Raji (cell line): Measurements from ENCODE around the gene SRRT.

ENCODE experiments used
- POLR2A ChIP-seq: IDR thresholded peaks from 2 replicates; pipeline ENCODE4 v1.6.1; 2011; ENCODE audit warnings: low read depth, low read length, control low read depth; ENCODE audit not compliant: insufficient read depth

The SRRT gene

DNA sequence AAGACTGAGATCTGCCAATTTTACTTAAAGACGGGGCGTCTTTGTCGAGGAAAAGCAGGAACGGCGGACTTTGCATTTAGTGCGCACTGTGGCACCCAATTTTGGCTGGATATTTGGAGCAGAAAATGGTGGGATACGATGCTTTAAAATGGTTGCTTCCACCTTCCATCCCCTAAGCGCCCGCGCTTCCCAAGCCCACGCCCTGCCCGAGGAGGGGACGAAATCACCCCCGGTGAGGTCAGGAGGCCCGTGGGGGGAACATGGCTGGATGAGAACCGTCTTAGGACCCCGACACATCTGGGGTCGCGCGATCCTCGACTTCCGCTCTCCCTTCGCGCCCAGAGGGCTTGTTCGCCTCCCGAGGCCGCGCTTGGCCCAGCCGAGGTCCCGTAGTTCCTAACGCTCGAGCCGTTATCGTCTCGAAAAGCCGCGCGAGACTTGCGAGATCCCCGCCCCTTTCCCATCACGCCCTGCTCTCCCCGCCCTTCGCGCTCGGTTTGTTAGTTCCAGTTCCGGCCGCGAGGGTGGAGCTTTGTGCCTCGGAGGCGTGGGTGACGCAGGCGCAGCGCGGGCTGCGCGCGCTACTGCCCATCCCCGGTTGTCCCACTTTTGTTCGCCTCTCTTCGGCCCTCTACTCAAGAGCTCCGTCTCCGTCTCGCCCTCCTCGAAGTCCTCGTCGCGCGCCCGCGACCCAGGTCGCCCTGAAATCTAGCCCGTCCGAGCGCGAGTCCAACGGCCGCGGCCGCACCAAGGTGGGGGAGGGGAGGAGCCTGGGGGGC is at the start of gene SRRT:
Gene SRRT, plus strand, starts transcription at position 527 of the 779 bp plus-strand sequence. CDS start 488 bp downstream, outside the sequence.
- TF ChIP-seq POLR2A = peak; percentile 92

GRCh38 chr7:100825215-100825671 is 49.7 kb upstream of the SRRT start:
- TF ChIP-seq POLR2A = no peak

GRCh38 chr7:100825751-100826513 is 49.0 kb upstream of the SRRT start:
- no peak for TF ChIP-seq POLR2A

DNA sequence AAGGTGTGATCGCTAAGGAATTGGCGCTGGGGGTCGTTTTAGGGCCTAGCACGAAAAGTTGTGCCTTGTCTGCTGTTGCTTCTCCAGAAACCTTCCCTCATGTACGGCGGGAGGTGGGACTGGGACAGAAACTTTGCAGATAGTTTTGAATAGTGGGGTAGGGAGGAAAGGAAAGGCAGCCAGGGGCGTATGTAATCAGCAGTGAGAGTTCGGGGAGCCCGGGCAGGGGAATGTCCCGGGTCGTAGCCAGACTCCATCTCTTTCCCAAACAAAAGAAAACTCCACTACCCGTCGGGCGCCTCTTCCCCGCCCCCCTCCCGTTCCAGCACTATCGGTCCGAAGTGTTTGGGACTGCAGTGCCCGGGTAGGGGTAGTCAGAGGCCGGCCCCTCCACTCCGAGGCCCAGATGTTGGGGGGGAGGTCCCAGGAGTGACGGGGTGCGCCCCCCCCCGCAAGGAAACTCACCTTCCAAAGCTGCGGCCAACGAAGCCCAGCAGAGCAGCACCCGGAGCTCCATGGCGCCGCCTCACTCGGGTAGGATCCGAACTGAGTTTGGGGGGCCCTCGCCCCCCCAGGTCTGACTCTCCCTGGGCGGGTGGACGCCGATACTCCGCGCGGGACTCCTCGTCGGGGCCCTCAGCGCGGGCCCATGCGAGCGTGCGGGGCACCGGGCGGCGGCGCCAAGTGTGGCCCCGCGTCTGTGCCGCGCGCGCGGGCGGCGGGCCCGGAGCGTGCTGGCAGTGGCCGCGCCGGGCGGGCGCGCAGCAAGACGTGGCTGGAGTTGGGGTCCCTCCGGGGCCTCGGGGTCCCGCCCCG is 48.2 kb upstream of the SRRT start:
- no peak for TF ChIP-seq POLR2A

DNA sequence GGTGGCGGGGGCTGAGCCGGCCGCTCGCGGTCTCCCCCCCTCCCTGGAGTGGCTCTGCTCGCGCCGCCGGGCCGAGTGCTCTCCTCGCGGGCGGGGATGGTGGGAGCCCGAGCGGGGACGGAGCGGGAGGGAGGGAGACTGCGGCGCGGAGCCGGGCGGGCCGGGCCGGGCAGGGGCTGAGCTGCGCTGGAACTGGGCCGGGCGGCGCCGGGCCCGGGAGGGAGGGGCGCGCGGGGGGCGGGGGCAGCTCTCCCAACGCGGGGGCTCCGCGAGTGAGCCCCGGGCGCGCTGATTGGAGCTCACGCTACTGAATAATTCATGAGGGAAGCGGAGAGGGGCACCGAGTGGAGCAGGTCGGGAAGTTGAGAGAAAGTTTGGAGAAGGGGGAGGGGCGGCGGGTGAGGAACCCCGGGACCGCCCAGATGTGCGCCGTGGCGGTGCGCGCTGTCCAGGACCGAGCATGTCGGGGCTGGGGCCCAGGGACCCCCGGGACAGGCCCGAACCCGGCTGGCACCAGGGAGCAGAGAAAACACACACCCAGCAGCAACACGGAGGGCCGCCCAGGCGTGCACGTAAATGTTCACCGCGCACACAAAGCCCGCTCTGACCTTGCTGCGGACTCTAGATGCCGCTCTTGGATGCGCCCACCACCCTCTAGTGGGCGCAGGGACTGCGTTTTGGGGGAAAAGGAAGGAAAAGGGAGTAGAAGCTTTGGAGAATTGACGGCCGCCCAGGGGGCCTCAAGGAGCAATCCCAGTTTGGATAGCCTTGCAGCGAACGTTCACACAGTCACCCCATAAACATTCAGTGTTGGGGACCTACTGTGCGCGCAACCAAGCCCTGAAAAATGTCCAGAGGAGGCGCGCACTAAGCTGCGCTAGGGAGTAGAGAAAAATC is 47.3 kb upstream of the SRRT start, which contains the start of gene EPHB4:
Gene EPHB4, minus strand, starts transcription at position 194 of the 897 bp plus-strand sequence. CDS start 493 bp downstream, outside the sequence.
- TF ChIP-seq POLR2A = no peak

DNA sequence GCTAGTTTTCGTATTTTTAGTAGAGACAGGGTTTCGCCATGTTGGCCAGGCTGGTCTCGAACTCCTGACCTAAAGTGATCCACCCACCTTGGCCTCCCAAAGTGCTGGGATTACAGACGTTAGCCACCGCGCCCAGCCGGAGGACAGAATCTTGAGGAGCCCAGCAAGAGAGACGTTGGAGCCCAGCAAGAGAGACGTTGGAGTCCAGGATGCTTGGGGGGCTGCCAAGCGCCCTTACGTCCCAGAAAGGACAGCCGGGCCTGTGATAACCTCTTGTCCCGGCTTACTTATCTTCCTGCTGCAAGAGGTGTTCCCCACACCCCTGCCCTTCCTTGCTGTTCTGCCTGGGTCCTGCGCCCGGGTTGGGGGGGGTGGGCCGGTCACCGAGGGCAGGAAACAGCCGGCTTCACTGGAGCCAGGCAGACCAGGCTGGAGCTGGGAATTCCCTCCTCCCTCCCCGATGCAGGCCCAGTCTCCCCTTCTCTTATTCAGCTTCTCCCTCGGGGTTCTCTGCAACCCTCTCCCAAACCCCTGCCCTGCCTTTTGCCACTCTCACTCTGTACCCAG is 45.7 kb upstream of the SRRT start:
- TF ChIP-seq POLR2A = no peak

DNA sequence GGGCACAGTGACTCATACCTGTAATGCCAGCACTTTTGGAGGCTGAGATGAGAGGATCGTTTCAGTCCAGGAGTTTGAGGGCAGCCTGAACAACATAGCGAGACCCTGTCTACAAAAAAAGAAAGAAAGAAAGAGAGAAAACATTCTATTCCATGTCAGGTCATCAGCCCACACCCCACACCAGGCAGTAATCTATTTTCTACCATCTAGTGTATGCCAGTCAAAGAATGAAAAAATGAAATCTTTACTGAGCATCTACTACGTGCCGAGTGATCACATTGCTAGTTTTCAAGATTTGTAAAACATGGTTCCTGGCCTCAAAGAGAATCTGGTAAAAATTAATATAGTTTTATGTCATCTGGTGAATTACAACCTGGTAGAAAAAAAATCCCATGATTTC is 44.5 kb upstream of the SRRT start:
- no peak for TF ChIP-seq POLR2A

GRCh38 chr7:100832281-100832633 is 42.6 kb upstream of the SRRT start:
- no peak for TF ChIP-seq POLR2A

GRCh38 chr7:100835903-100836811 is 38.7 kb upstream of the SRRT start:
- TF ChIP-seq POLR2A = no peak

GRCh38 chr7:100836812-100837098 is 38.1 kb upstream of the SRRT start:
- TF ChIP-seq POLR2A = no peak

- no peak for TF ChIP-seq POLR2A
These were observed 37.6 kb upstream of the SRRT start for GRCh38 chr7:100837099-100837836.

DNA sequence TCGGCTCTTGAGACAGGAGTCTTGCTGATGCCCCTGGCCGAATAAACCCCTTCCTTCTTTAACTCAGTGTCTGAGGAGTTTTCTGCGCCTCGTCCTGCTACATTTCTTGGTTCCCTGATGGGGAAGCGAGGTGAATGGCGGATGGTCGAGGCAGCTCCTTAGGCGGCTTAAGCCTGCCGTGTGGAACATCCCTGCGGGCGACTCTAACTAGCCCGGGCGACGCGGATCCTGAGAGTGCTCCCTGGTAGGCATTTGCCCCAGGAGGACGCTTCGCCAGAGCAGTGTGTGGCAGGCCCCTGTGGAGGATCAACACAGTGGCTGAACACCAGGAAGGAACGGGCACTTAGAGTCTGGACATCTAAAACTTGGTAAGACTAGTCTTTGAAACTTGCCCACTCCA is 35.5 kb upstream of the SRRT start:
- no peak for TF ChIP-seq POLR2A

- no peak for TF ChIP-seq POLR2A
These were observed 34.3 kb upstream of the SRRT start for GRCh38 chr7:100840470-100841100.
